OCI-M2 (cell line): ENCODE data around the gene SLC9A8.
A peak's percentile ranks its signal among the peaks of the same experiment; 100 is the strongest.
"Not testable (repeated sequence)": the region's sequence is repeated elsewhere in the genome, so short reads cannot be mapped to it uniquely, and the experiment has no call there.

Experiments used
- DNase-seq: peaks from one replicate; lab custom pipeline; 2025; ENCODE audit not compliant: unreplicated experiment; lab: John Stamatoyannopoulos, UW

Gene SLC9A8, protein sequence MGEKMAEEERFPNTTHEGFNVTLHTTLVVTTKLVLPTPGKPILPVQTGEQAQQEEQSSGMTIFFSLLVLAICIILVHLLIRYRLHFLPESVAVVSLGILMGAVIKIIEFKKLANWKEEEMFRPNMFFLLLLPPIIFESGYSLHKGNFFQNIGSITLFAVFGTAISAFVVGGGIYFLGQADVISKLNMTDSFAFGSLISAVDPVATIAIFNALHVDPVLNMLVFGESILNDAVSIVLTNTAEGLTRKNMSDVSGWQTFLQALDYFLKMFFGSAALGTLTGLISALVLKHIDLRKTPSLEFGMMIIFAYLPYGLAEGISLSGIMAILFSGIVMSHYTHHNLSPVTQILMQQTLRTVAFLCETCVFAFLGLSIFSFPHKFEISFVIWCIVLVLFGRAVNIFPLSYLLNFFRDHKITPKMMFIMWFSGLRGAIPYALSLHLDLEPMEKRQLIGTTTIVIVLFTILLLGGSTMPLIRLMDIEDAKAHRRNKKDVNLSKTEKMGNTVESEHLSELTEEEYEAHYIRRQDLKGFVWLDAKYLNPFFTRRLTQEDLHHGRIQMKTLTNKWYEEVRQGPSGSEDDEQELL

DNA sequence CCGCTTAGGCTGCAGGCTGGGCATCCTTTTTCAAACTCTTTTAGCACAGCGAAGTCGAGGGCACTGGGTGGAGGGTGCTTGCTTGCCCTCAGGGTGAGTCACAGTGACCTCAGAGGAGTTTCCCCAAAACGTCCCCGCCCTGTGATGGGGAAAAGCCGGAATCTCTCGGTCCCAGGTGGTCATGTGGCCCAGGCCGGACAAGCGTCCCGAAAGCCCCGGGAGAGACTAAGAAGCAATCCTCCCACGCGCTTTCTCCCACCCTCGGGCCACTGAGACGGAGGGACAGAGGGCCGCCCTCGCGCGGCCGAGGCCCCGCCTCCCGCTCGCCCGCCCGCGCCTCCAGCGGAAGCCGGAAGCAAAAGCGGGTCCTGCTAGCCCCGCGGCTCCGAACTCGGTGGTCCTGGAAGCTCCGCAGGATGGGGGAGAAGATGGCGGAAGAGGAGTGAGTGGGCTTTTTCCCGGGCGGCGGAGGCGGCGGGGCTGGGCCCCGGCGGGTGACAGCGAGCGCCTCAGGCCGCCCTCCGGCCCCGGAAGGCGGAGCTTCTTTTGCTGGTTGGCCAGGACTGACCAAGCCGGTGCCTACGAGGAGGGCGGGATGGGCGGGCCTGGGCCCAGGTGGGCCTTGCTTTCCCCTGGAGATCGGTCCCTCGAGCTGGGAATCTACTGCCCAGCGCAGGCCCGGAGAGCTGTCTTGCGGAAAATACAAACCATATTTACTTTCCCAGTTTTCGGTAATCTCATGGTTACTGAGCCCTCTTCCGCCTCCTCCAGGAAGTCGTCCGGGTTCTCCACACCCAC lies at the start of gene SLC9A8:
Gene SLC9A8 (plus strand): TSS at position 322 of the 798 bp plus-strand sequence. CDS start 95 bp downstream, at position 417.
- DNase-seq = peak; percentile 88

DNA sequence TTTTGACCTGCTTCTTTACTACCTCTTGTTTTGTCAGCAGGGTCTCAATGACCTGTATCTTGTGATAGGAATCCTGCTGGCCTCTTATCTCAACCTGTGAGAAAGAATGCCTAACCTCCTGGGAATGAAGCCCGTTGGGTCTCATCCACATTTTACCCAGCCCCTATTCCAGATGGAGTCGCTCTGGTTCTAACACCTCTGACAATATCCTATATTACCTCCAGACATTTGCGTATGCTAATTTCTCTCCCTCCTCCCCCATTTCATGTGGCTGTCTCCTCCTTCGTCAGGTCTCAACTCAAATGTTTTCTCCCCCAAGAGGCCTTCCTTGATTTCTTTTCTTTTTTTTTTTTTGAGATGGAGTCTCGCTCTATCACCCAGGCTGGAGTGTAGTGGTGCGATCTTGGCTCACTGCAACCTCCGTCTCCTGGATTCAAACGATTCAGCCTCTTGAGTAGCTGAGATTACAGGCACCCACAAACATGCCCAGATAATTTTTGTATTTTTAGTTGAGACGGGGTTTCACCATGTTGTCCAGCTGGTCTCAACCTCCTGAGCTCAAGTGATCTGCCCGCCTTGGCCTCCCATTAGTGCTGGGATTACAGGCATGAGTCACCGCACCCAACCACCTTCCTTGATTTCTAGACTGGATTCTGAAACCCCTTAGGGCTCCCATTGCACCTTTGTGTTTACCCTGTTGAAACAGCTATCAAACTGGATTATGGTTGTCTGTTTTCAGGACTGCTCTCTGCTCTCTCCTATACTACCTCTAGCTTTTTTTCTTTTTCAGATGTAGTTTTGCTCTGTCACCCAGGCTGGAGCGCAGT lies 49.5 kb upstream of the SLC9A8 start:
- DNase-seq = no peak

DNA sequence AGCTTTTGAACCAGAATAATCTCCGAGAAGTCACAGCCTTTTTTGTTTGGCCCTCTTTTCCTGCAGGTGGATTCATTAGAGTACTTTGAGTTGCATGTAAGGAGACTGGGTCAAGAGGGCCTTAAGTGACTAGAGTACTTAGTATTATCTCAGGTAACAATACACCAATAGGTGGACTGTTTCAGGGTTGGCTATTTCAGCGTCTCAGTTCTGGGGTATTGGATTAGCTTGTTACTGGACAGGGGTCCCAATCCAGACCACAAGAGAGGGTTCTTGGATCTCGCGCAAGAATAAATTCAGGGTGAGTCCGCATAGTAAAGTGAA lies 47.3 kb upstream of the SLC9A8 start:
- no peak for DNase-seq

DNA sequence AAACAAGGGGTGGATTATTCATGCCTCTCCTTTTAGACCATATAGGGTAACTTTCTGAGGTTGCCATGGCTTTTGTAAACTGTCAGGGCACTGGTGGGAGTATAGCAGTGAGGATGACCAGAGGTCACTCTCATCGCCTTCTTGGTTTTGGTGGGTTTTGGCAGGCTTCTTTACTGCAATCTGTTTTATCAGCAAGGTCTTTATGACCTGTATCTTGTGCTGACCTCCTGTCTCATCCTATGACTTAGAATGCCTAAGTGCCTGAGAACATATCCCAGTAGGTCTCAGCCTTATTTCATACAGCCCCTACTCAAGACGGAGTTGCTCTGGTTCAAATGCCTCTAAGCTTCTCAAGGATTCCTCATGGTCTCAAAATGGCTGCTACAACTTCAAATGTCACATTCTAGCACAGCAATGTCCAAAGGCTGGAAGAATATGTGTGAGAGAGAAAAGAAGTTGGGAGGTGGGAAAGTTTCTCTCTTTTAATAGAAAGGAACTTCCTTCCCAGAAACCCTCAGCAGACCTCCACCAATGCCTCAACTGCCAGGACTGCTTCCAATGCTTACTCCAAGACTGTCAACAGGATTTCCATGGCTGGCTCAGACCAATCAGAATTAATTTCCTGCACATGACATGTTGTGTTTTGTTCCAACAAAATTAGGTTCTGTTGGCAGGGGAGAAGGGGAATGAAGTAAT lies 46.6 kb upstream of the SLC9A8 start:
- DNase-seq = no peak

DNA sequence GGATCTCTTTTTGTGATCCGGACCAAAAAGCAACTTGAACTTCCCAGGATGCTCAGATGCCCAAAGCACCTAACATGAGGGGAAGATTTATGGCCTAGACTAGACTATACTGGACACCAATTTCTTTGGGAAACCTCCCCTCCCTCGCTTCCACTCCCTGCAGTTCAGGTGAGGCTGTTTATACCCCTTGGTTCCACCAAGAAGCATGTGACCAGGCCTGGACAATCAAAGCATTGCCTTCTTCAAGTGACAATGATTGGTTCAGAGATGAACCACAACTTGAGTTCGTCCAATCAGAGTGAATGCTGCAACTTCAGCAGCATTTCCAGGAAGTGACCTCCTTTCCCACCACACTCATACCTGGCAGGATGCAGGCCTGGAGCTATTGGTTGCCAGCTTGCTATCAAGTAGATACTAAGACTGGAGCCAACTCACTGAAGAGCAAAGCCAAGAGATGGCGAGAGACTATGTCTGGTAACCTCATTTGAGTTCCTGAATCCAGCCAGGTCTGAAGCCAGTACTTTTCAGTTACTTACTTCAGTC lies 45.6 kb upstream of the SLC9A8 start:
- DNase-seq = no peak

DNA sequence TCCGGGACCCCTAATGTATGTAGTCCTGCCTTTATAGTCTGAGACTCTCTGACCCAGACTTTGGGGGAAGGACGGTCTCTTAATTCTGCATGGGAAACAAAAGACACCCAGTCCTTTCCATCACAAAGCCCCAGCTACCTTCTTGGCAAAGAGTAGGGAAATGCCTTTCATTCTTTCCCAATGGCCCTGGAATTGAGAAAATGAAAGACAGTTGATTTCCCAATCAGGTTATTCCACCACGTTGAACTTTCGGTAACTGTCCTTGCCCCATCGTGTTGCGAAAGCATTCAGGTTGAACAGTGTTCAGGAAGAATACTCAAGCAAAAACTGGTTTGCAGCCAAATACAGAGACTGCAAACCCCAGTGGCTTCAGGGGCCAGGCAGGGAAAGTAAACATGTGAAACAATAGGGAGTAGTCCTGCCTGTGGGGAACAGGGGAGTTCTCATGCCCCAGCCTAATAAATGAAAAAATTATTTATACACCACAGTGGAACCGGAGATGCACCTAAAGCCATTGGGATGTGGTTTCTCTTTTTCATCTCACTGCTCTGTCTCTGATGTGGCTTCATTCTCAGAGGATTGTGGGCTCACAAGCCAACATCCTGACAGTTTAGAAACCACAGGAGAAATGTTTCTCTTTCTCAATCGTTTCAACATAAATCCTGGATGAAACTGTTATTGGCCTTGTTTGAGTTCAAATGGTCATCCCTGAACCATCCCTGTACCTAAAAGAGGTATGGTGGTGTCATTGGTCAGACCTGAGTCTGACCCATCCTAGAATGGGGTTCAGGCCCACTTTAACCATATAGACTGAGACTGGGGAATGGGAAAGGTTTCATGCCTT lies 44.2 kb upstream of the SLC9A8 start:
- DNase-seq = no peak

DNA sequence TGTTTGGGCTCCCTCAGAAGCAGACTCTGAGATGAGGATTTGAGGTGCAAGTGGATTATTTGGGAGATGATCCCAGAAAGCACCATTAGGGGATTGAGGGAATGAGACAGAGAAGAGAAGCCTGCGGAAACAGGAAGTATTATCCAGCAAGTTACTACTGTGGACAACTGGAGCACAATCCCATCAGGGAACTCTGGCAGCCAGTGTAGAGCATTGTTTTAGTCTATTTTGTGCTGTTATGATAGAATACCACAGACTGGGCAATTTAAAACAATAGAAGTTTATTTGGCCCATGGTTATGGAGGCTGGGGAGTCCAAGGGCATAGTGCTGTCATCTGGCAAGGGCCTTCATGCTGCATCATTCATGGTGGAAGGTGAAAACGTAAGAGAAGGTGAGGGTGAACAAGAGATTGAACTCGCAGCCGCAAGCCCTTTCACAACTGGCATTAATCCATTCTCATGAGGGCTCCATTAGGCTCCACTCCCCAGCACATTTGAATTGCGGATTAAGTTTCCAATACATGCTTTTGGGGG lies 43.5 kb upstream of the SLC9A8 start:
- no peak for DNase-seq

DNA sequence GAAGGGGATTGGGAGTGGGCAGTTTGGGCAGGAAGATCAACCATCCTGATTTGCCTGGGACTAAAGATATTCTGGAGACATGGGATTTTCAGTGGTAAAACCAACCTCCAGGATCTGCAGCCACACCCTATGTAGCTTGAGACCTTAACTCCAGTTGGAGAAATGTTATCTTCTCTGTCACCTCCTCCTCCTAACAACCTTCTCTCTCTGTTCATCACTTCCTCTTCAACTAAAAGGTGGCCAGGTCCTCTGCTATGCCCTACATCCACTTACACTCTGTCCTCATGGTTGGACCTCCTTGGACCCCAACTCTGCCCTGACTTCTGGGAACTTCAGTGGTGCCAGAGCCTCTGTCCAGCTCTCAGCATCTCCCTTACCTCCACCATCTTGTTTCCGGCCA lies 42.0 kb upstream of the SLC9A8 start:
- no peak for DNase-seq

DNA sequence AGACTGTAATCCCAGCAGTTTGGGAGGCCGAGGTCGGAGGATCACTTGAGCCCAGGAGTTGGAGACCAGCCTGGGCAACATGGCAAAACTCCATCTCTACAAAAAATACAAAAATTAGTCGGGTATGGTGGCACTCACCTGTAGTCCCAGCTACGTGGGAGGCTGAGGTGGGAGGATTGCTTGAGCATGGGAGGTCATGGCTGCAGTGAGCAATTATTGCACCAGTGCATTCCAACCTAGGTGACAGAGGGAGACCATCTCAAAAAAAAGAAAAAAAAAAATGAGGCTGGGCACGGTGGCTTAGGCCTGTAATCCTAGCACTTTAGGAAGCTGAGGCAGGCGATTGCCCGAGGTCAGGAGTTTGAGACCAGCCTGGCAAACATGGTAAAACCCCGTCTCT lies 38.4 kb upstream of the SLC9A8 start:
- not testable (repeated sequence) for DNase-seq

DNA sequence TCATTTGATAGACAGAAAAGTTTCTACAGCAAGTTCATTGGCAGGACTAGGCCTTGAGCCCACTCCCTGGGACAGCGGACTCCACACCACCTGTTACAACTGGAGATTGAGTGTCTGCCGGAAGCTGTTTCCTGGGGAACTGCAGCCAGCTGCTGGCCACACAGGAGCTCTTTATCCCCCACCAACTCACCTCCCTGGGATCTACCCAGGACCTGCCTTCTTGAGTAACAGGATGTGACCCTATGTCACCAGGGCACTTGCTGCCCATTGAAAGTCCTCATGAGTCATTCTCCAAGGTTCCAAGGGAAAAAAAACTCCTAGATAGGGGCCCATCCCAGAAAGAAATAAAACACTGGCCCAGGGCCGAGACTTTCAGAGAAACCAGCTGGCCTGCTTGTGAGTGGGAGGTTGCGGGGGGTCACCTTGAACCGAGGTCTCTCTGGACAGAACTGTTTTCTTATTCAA lies 37.4 kb upstream of the SLC9A8 start:
- no peak for DNase-seq

DNA sequence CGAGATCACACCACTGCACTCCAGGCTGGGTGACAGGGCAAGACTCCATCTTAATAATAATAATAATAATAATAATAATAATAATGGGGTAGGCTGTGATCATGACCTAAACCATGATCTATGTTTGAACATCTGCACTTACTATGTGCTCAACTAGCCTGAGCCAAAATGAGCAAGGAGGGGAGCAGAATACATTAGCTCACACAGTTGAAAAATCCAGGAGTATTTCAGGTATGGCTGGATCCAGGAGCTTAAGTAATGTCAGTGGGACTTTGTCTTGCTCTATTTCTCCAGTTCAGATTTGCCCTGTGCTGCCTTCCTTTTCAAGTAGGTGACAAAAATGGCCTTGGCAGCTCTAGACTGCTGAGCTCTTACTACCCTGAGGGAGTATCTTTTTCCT lies 32.7 kb upstream of the SLC9A8 start:
- DNase-seq = no peak

DNA sequence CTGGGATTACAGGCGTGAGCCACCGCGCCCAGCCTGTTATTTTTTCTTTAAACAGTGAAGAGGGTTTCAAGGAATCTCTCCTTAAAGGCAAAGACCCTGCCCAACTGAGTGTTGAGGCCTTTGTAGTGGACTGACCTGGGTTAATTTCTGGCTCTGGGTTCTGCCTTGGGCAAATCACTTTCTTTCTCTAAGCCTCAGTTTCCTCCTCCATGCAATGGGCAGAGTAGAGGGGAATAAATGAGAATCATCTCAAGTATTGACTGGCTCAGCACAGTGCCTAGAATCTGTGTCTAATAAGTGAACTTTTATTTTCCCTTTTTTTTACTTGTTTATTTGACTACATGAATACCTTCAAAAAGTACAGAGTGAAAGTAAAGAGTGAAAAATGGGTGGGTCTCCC lies 31.0 kb upstream of the SLC9A8 start:
- DNase-seq = no peak

DNA sequence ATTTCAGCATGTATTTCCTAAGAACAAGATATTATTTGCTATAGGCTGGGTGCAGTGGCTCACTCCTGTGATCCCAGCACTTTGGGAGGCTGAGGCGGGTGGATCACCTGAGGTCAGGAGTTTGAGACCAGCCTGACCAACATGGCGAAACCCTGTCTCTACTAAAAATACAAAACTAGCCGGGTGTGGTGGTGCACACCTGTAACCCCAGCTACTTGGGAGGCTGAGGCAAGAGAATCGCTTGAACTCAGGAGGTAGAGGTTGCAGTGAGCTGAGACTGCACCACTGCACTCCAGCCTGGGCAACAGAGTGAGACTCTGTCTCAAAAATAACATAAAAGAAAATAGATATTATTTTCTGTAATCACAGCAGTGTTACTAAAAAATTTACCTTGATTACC lies 30.2 kb upstream of the SLC9A8 start:
- DNase-seq = not testable (repeated sequence)

DNA sequence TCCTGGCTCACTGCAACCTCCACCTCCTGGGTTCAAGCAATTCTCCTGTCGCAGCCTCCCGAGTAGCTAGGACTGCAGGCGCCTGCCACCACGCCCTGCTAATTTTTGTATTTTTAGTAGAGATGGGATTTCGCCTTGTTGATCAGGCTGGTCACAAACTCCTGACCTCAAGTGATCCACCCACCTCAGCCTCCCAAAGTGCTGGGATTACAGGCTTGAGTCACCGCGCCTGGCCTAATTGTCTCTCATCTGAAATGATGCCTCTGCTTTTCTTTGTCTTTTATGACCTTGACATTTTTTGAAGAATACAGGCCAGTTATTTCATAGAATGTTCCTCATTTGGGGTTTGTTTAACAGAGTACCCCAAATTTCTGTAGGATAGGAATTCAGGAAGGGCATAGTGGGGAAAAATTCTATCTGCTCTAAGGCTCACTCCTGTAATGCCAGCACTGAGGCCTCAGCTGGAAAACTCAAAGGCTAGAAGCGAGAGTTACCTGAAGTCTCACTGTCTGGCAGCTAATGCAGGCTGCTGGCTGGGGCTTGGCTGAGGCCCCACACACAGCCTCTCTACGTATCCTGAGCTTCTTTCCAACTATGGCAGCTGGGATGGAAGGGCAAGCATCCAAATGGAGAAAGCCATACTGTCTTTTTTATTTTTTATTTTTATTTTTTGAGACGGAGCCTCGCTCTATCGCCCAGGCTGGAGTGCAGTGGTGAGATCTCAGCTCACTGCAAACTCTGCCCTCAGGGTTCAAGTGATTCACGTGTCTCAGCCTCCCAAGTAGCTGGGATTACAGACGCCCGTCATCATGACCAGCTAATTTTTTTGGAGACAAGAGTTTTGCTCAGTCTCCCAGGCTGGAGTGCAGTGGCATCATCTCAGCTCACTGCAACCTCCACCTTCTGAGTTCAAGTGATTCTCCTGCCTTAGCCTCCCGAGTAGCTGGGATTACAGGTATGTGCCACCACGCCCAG lies 29.3 kb upstream of the SLC9A8 start:
- DNase-seq = not testable (repeated sequence)

DNA sequence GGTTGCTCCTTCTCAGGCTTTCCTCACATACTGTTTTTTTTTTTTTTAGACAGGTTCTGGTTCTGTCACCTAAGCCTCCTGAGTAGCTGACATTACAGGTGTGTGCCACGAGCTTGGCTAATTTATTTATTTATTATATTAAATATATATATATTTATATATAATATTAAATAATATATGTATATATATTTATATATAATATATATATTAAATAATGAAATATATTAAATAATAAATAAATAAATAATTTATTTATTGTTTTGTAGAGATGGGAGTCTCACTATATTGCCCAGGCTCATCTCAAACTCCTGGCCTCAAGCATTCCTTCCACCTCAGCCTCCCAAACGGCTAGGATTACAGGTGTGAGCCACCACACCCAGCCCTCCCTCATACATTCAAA lies 28.3 kb upstream of the SLC9A8 start:
- DNase-seq = no peak

DNA sequence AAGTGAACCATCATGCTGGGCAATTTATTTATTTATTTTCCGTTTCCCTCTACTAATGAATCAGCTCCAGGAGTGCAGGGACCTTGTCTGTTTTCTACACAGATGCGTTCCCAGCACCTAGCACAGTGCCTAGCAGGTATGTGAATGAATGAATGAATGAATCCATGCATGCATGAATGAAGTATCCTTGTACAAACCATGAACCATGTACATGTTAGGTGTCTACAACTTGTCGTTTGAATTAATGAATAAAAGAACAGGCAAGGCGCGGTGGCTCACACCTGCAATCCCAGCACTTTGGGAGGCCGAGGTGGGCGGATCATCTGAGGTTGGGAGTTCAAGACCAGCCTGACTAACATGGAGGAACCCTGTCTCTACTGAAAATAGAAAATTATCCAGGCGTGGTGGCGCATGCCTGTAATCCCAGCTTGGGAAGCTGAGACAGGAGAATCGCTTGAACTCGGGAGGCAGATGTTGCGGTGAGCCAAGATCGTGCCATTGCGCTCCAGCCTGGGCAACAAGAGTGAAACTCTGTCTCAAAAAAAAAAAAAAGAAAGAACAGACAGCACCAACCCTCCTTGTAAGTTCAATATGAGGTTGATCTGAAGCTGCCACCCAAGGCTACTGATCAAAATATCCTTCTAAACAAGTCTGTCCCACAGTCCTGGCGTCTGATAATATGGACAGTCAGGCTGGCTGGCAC lies 27.3 kb upstream of the SLC9A8 start:
- DNase-seq = no peak

DNA sequence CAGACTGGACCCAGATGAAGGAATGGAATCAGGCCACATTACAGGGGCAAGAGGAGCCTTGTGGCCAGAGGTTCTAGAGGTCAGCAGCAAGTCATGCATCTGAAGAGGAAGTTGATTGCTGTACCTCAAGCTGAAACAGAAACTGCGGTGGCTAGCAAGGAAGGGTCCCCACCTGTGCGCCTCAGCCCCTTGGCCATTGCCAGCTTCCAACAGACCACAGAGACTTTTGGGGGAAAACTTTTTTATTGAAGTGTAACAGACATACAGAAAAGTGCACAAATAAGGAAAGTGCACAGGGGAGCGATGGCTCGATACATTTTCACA lies 26.8 kb upstream of the SLC9A8 start:
- no peak for DNase-seq
